ELR (cell line): ENCODE data around the gene MED12L.
A peak's percentile ranks its signal among the peaks of the same experiment; 100 is the strongest.

Experiments used
- DNase-seq: peaks from one replicate; pipeline ENCODE4 v3.0.0-alpha.2; 2015; ENCODE audit warnings: low read depth

The MED12L gene

GRCh38 chr3:151178208-151178845, 92.9 kb downstream of the MED12L start:
- DNase-seq, result no peak

- DNase-seq, result no peak
Measured at GRCh38 chr3:151182349-151183079, 97.0 kb downstream of the MED12L start.

GRCh38 chr3:151183265-151183671, 97.8 kb downstream of the MED12L start:
- no peak for DNase-seq

- DNase-seq, result no peak
Measured at GRCh38 chr3:151191095-151191494, 105.6 kb downstream of the MED12L start.

GRCh38 chr3:151192545-151192944, 107.1 kb downstream of the MED12L start:
- no peak for DNase-seq

DNA sequence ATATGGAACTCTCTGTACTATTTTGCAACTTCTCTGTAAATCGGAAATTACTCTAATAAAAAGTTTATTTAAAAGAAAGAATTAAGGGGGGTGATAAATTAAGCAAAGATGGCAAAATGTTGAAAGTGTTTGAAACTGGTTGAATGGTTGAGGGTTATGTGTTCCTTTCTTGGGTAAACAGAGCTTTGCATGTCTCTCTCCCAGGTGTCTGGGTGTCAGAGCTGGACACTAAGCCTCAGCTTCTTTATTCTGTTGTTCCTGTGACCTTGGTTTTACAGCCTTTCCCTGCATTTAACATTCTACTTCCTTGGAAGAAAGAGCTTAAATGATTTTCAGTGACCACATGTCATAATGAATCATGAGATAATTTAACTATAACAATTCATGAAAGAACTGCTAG, 110.4 kb downstream of the MED12L start:
- DNase-seq, result no peak

- DNase-seq, result no peak
Measured at GRCh38 chr3:151196434-151196833, 111.0 kb downstream of the MED12L start.

DNA sequence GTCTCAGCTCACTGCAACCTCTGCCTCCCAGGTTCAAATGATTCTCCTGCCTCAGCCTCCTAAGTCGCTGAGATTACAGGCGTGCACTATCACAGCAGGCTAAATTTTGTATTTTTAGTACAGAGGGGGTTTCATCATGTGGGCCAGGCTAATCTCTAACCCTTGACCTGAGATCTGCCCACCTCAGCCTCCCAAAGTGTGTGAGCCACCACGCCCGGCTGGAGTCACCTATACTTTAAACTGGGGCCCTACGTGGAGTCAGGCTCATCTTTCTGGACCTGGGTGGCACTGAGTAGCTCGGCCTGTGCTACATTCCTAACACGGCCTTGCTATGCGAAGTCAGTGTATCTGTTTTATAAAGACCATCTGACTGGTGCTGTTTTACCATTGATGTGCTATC, 111.8 kb downstream of the MED12L start:
- DNase-seq, result no peak

GRCh38 chr3:151197981-151198767, 112.7 kb downstream of the MED12L start:
- peak; percentile 12 for DNase-seq

GRCh38 chr3:151198849-151199248, 113.4 kb downstream of the MED12L start:
- DNase-seq, result no peak

GRCh38 chr3:151199554-151200438, 114.3 kb downstream of the MED12L start:
- DNase-seq, result no peak

GRCh38 chr3:151200586-151200985, 115.1 kb downstream of the MED12L start:
- no peak for DNase-seq

DNA sequence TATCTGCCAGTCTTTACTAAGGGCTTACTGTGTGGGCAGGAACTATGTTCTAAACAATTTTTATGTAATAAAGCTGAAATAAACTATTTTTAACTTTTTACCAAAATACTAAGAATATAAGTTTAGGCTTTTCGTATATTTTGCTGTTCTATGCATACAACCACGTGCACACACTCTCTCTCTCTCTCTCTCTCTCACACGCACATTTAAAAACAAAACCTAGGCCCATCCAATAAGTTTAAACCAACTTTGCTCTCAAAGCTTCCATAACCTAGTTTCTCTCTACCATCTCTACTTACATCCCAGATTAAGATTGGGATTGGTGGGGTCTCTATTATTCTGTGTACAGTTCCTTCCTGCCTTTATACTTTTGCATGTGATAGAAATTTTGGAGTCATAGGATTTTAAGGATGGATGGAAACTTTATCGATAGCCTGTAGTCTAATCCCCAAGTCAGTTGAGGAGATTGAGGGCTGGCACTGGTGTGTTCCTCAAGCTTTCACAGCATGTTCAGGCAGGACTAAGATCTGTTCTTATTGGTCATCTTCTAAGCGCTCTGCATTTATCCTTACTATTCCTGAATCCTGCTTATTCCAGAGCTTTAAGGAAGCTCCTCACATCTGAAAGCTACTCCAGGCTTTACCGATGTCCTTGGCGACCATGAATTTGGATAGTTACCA, 115.7 kb downstream of the MED12L start:
- no peak for DNase-seq

- DNase-seq, result no peak
Measured at GRCh38 chr3:151203051-151203420, 117.6 kb downstream of the MED12L start, which contains the start of gene GPR171. TSS of gene GPR171 (minus strand) at chr3:151203216. CDS start at chr3:151199386, 3,830 bp downstream.

- no peak for DNase-seq
Measured at GRCh38 chr3:151204530-151205402, 119.3 kb downstream of the MED12L start.

- no peak for DNase-seq
Measured at GRCh38 chr3:151205482-151205881, 120.0 kb downstream of the MED12L start.

- DNase-seq, result no peak
Measured at GRCh38 chr3:151206201-151206600, 120.7 kb downstream of the MED12L start.

GRCh38 chr3:151209654-151210053, 124.2 kb downstream of the MED12L start:
- no peak for DNase-seq

GRCh38 chr3:151210676-151211381, 125.4 kb downstream of the MED12L start:
- peak; percentile 18 for DNase-seq

DNA sequence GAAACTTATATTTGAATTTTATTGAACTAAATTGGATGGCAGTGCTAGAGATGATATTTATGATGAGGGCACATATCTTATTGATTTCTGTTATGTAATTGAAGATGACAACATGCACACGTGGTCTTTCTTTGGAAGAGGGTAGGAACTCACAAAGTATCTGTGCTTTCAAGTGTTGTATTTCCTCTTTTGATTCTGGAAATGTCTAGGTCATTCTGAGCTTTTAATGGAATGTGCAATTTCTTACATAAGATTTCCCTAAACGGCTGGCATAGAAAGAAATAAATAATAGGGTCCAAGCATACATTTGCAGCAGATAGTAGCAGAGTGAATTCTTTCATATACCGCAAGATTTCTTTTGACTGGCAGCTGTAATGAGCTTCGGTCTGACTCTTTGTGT, 127.7 kb downstream of the MED12L start:
- no peak for DNase-seq
